Cardiac fibroblast (primary cell): Measurements from ENCODE around the gene PWP2.
"Not testable (repeated sequence)": the region's sequence is repeated elsewhere in the genome, so short reads cannot be mapped to it uniquely, and the experiment has no call there.

Source experiments
- DNase-seq, 2 donors: peaks; one replicate each; pipeline versions ENCODE4 v3.0.0 to v3.0.0-alpha.2; 2010; ENCODE audit warnings: low read depth in 2 of 2
- H3K4me3 ChIP-seq, 2 donors: replicated peaks in 1 of 2; 1 replicate in 1 of 2; 2 replicates in 1 of 2; pipeline ENCODE4 v1.5.1; 2011; ENCODE audit warnings: low read depth in 2 of 2, low read length in 2 of 2, mild to moderate bottlenecking in 2 of 2, moderate library complexity in 1 of 2

The PWP2 gene

GRCh38 chr21:44172741-44173140 is 65.5 kb downstream of the PWP2 start:
- DNase-seq, H3K4me3 ChIP-seq: not testable (repeated sequence)

GRCh38 chr21:44175189-44175588 is 68.0 kb downstream of the PWP2 start:
- DNase-seq, H3K4me3 ChIP-seq: not testable (repeated sequence)

- not testable (repeated sequence) for DNase-seq, H3K4me3 ChIP-seq
Measured at GRCh38 chr21:44176127-44176526, 68.9 kb downstream of the PWP2 start.
